HT-29 (cell line): Measurements from ENCODE around the gene PCAT7. TPM values are rescaled to one million over a fixed set of nuclear protein-coding genes. Genes with fewer than 3 reads are reported as not detected.
"Not testable (repeated sequence)": the region's sequence is repeated elsewhere in the genome, so short reads cannot be mapped to it uniquely, and the experiment has no call there.

Source experiments
- DNase-seq: peaks from one replicate; pipeline ENCODE4 v3.0.0-alpha.2; 2015; ENCODE audit warnings: low spot score
- total RNA-seq: library from RNA; depleted of rRNA; stranded (reverse); fragments of >200 nt; shearing (Covaris generic); gene quantifications from 2 replicates; pipeline ENCODE4 v1.2.3, GENCODE V29; 2014

The PCAT7 gene
- total RNA-seq, 1 experiment from 2014 or later = 1.3 TPM

DNA sequence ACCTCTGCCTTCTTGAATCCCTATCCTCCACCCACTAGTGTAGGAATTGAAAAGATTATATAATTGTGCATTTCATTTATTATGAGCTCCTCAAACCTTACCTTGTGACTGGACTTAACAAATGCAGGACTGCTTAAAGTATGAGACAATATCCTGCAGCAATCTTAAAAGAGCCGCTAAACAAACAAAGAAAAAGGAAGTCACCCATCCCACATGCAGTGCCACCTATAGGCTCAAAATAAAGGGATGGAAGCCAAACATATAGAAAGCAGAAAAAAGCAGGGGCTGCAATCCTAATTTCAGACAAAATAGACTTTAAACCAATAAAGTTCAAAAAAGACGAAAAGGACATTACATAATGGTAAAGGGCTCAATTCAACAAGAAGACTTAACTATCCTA is 8.7 kb downstream of the PCAT7 start:
- DNase-seq = peak; percentile 22

DNA sequence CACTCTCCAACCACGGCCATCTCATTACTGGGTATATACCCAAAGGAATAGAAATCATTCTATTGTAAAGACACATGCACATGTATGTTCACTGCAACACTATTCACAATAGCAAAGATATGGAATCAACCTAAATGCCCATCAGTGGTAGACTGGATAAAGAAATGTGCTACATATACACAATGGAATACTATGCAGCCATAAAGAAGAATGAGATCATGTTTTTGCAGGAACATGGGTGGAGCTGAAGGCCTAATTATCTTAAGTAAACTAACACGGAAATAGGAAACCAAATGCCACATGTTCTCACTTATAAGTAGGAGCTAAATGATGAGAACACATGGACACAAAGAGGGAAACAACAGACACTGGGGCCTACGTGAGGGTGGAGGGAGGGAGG is 9.4 kb downstream of the PCAT7 start:
- DNase-seq = not testable (repeated sequence)

DNA sequence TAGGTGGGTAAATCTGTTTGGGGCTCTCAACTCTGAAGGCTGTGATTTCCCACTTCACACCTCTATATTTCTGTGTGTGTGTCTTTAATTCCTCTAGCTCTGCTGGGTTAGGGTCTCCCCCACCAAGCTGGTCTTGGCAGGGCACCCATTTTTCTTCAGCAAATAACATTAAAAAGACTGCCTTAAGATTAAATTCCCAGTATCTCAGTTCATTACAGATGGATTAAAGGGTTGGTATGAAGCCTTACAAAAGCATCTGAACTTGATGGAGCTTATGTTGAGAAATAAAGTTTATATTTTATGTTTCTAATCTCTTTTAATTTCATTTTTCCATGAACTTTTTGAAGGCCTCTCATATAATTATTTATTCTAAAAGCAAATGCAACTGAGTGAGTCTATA is 11.7 kb downstream of the PCAT7 start:
- no peak for DNase-seq

DNA sequence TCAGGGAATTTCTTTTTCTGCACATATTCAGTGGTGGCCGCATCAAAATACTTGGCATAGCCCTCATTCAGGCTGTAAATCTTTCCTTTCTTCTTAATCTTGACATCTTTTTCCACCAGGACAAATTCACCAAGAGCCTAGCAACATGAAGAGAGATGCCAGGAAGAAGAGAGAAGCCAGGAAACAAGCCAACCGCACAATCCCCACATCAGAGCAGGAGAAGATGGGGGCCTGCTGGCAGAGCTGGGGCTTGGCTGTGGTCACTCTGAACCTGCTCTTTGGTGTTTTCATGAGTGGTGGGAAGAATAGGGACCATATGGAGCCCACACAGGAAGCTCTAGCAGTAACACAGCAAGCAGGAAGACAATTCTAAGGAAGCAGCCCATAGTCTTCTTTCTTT is 12.4 kb downstream of the PCAT7 start:
- DNase-seq = no peak

DNA sequence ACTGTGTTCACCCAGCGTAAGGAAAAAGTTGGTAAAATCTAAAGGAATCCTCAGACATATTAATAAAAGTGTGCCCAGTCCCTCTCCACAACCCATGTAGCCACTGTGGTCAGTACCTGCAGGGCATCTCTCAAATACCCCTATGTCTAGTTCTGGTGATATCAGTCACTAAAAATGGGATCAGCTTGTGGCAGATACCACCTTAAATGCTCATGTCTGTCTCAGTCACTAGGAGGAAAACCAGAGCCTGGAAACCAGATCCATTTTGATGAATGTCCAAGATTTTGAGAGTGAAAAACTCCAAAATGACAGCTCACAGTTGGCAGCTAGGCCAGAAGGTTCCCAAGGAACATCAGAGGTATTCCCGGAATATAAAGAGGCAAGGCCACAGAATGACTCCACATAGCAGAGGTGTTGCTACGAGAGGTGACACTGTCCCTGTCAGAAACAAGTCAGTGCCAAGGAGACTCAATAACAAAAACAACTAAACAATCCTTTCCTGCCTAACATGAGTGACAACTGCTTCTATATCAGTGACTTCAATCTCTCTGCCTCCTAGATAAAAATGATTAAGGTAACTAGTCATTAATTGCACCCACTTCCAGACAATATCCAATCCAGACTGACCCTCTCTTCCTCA is 13.5 kb downstream of the PCAT7 start:
- DNase-seq = no peak

DNA sequence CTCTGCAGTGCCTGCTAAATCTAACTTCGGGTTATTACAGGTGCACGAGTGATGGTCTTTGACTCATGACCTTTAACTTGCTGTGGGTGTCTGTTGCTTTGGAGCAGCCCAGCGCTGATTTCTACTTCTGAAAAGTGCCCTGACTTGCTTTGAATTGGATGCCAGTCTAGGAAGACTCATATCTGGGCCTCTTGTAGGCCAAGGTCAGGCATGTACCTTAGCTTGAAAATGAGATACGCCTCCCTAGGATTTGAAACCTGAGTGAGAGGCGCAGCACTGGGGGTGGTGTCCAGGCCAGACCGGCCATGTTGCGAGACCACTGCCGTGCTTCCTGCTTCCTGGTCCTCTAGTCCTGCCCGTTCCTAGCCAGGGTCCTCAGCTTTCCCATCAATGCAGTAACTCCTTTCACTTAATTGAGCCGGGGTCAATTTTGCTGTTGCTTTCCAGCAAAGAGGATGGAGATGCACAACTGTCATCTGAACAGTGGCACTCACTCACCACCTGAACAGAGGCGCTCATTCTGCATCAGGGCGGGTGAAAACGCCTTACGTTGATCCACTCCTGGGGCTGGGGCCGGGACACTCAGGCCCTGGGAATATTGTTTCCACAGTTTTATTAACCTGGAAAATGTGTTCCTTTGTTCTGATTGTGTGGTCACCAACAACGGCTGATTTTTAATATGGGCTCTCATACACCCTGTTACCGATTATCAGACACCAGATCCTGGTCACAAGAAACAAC is 14.3 kb downstream of the PCAT7 start:
- no peak for DNase-seq

DNA sequence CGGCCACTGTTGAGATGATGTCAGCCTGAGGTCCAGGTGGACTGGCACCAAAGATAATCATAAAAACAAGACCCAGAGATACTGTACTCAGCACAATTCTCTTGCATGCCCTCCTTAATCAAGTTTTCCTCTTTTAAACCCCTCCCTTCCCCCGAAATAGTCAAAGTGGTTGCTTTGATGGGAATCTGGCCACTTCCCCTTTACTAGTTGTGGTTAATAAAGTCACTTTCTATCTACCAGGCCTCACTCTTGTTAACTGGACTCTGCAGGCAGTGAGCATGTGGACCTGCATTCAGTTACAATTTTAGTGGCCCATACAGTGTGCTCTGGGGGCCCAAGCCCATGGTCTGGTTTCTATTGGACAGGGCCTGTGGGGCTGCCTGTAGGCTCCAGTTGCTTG is 21.2 kb downstream of the PCAT7 start:
- no peak for DNase-seq

DNA sequence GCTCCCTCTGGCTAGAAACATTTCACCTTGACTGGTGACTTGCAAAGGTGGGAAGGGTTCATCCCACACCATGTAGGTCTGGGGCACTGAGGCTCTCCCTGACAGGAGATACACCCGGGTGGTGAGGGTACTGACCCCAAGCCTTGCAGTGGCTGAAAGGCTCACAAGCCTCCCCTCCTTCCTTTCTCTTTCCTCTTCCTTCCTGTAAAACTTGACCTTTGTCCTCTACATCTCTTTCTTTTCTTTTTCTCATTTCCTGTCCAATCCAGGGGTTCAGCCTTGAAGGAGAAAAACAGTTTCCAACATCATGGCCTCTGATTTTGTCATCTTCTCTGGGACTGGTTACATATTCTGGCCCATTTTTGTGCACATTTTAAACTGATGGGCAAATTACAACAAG is 22.2 kb downstream of the PCAT7 start:
- no peak for DNase-seq

DNA sequence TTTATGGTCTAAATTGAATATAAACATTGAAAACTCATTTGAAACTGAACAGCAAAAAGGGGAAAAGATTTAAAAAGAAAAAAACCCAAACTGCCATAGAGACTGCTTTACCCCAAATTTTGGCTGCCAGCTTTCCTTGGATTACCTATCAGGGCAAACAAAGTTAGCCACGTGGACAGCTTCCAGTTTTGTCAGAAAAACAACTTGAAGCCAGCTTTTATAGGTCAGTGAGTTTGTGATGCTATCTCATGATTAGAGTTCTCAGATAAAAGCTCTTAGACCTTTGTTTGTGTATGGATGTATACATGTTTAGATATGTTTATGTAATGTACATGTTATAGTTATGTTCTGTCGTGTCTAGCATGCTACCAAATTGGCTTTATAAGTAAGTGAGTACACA is 22.7 kb downstream of the PCAT7 start:
- DNase-seq = no peak

DNA sequence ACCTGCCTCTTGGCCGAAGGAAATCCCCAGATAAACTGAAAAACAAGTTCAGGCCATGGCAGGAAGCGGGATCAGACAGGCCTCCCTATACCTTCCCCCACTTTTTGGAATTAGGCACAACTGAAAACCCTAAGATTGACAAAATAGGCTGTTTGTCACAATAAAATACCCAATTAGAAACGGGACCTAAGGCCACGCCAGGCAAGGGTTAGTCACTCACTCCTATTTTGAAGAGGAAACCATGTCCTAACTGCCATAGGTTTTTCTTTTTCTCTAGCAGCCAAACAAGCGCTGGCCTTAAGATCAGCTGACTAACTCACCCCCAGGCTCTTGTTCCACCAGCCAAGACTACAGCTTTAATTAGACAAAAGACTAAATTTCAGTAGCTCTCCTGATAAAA is 26.8 kb downstream of the PCAT7 start:
- DNase-seq = no peak

DNA sequence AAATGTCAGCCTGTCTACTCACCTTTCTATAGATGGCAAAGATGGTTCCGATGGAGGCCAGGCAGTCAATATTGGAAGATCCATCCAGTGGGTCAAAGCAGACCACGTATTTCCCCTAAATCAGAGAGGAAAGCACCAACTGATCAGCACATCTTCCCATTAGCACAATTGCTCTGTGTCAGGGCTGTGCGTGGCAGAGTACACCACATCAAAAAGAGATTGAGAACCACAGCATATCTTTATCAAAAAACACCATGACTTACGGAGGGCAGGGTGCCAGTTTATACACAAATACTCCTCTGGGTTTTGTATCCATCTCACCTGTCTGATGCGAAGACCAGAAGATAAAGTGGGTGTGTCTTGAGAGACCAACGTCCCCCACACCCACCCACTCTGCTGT is 29.7 kb downstream of the PCAT7 start:
- DNase-seq = no peak

DNA sequence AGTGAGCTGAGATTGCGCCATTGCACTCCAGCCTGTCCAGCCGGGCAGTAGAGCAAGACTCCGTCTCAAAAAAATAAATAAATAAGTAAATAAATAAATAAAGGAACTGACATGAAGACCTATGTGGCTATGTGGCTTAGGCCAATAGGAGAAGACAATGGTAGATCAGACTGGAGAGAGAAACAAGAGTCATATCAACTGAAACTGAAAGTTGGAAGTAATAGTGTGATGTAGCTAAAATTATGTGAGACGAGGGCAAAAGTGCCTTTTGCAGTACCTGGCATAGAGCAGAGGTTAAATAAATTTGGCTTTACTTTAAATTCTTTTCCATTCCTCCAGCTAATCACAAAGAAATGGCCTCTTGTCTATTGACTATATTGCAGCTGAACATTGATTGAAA is 31.4 kb downstream of the PCAT7 start:
- no peak for DNase-seq

DNA sequence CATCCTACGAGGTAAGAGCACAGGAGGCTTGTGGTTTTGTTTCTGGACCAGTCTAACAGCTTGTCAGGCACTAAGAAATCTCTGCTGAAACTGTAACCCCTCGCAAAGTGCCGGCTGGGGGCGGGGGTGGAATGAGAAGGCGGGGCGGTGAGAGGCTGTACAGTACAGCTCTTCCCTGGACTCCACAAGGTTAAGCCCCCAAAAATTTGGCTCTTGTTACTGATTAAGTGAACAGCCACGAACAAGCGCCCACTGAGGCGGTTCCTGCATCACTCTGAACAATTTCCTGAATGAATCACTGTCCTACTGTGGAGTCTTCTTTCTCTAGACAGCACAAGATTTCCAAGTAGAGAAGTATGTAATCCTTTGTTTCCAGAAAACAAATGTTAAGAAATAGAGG is 31.9 kb downstream of the PCAT7 start:
- DNase-seq = no peak

DNA sequence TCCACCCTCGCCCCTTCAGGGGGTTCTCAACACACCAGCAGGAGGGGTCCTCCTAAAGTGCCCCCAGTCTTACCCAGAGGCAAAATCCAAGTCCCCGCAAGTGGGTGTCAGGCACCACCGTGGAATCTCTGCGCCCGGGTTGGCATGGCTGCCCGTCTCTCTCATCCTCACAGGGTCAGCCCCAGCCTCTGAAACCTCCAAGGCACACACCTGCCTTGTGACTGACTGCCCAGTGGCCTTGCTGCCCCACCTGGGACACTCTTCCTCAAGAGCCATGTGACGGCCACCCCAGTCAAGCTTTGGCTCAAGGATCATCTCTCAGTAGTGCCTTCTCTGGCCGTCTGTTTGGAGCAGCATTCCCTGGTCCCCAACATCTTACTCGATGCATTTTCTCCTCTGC is 33.8 kb downstream of the PCAT7 start:
- no peak for DNase-seq

DNA sequence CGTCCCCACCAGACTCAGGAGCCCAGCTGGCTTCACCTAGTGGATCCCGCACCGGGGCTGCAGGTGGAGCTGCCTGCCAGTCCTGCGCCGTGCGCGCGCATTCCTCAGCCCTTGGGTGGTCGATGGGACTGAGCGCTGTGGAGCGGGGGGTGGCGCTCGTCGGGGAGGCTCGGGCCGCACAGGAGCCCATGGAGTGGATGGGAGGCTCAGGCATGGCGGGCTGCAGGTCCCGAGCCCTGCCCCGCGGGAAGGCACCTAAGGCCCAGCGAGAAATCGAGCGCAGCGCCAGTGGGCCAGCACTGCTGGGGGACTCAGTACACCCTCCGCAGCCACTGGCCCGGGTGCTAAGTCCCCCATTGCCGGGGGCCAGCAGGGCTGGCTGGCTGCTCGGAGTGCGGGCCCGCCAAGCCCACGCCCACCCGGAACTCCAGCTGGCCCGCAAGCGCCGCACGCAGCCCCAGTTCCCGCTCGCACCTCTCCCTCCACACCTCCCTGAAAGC is 36.2 kb downstream of the PCAT7 start:
- DNase-seq = not testable (repeated sequence)

DNA sequence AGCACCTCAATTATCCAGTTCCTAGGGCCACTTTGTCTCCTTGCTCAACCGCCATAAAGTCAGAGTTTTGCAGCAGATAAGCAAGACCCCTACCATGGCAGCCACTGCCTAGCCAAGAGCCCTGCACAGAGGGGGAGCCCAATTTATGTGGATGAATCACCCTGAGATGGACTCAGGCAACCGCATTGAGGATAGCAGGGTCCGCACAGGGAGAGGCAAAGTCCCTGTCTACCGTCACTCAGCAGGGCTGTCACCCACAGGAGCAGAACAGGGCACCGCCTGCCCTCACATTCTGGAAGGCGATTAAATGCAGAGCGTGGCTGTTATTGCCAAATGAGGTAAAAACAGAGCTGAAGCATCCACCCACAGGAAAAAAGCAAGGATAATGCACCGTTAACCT is 37.0 kb downstream of the PCAT7 start:
- no peak for DNase-seq

DNA sequence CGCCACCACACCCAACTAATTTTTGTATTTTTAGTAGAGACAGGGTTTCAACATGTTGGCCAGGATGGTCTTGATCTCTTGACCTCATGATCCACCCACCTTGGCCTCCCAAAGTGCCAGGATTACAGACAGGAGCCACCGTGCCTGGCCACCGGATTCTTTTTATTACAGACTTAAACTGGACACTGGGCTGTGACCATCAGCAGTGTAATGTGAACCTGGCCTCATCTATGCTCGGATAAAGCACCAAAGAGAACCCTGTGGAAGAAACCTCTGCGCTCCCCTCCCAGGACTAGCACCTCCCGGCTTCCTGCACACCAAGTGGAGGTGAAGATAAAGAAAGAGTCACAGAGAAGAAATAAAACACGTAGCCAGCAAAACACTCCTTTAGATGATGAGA is 37.8 kb downstream of the PCAT7 start:
- not testable (repeated sequence) for DNase-seq

DNA sequence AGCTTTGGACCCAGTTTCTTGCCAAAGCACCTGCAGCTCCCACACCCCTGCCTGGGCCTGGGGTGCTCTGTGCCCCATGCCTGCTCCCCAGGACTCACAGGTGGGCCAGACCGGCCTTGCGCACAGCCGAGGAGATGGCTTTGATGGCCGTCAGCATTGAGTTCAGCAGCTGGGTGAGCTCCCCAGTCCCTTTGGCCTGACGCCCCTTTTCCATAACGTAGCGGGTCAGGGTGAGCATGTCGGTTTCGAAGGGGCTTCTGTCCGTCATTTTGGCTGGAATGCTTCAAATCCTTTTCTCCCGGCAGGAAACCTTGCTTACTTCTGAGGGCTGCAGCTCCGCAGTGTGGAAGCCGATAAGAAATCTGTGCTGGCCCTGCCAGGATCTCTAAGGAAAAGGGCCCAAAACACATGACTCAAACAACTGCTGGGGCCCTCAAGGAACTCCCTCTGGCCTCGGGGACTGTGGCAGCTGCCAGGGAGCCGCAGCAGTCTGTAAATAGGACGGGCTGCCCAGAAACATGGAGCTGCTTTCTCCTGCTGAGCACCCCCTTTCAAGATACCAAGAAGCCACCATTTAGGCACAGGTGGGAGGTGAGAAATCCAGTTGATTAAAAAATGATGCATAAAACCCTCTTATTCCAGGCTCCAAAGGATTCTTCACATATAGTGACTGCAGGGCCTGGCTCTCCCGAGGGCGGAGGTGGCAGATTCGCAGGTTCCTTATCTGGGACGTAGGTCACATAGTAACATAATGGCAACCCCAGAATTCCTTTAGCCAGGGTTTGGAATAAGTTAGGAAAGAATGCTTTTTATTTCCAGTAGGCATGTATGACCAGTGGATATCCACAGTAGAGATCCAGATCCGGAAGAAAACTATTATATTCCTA is 38.8 kb downstream of the PCAT7 start, which contains the start of gene FBP2:
Gene FBP2, minus strand, starts transcription at position 366 of the 887 bp plus-strand sequence. Its CDS starts 98 bp downstream, at position 268.
- no peak for DNase-seq

DNA sequence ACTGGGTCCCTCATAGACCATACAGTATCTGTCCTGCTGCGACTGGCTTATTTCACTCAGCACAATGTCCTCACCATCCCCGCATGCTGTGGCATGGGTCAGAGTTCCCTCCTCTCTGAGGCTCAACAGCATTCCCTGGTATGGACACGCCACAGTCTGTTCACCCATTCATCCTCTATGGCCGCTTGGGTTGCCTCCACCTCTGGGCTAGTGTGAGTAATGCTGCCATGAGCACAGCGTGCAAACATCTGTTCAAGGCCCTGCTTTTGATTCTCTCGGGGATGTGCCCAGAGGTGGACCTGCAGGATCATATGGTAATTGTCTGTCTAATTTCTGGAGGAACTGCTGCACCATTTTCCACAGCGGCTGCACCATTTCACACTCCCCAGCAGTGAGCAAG is 44.2 kb downstream of the PCAT7 start:
- no peak for DNase-seq

DNA sequence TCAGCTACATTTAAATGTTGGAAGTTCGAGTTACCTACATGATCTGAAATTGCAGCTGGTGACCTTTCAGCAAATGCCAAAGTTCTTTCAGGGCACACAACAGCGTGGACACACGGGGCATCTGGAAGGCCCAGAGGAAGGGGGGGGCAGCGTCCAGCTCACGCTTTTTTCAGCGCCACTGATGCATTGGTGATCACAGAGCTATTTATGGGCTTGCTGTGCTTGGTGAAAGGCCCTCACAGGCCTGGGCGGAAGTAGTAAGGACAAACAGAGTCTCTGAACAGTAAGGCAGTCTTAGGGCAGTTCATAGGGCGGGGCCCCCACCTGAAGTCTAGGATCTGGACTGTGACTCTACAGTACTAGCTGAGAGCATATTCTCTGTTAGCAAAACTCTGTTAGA is 45.4 kb downstream of the PCAT7 start:
- no peak for DNase-seq

DNA sequence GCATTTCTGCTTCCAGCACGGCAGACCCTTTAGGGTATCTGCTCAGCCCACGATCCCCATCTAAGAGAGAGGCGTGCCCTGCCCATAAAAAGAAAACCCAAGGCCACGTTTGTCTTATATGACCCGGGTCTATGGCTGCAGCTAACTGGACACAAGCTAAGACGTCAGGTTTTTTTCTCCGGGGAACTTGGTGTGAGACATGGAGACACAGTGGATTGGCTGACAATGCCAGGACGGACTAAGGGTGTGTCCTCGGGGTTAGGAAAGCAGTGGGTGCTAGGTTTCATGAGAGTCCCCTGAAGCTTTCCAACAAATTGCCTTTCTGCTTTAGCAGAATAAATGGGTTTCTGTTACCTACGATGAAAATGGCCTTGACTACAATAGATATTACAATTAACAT is 45.8 kb downstream of the PCAT7 start:
- no peak for DNase-seq

DNA sequence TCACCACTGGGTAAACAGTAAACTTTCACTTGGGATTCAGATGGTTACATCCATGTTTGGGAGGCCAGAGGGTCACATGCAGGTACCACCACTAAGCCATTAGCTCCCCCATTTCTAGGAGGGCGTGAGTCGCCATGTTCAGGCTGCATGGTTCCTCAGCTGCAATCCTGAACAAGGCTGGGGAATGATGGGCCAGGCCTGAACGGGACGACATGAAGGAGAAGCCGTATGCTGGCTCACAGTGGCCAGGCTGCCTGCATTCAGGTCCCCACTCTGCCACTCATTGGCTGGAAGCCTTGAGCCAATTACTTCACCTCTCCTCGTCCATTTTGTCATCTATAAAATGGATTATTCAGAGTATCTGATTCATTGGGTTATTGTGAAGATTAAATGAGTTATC is 47.8 kb downstream of the PCAT7 start:
- DNase-seq = no peak
